ENCODE measurements around the gene RRAGB. TPM values are rescaled to one million over a fixed set of nuclear protein-coding genes. Genes with fewer than 3 reads are reported as not detected.
"Not testable (repeated sequence)": the region's sequence is repeated elsewhere in the genome, so short reads cannot be mapped to it uniquely, and the experiment has no call there.

Gene RRAGB
- total RNA-seq, 2 donors from 2014 or later = 6.1 to 8.5 TPM

DNA sequence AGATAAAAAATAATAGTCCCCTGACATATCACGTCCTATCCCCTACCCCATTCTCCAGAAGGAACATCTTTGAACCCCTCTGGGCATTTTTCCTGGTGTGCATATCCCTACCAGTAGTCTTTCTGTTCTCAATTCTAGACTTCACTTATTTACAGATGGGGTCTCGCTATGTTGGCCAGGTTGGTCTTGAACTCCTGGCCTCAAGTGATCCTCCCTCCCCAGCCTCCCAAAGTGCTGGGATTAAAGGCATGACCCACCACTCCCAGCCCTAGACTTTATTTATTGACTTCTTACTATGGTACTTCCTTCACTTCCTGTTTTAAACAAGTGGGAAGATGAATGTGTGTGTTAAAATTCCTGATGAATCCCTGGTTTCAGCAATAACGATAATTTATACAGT, 612 bp upstream of the RRAGB start:
- ATAC-seq (no peak), DNase-seq (ENCODE audit: low spot score) (no peak)
- Mint-ChIP-seq H3K4me3 (peak overlapping the region; percentile 91), H3K36me3 (peaks cover 6% of the 10 kb centered on the region), H3K27ac (peak overlapping the region; percentile 80 to 89), H3K4me1 (ENCODE audit: low read depth in 2 of 2) (peaks cover 9 to 15% of the 10 kb centered on the region in 2 donors), H3K27me3 (peaks cover 0 to 11% of the 10 kb centered on the region in 2 donors), H3K9me3 (no peaks in the 10 kb centered on the region)

DNA sequence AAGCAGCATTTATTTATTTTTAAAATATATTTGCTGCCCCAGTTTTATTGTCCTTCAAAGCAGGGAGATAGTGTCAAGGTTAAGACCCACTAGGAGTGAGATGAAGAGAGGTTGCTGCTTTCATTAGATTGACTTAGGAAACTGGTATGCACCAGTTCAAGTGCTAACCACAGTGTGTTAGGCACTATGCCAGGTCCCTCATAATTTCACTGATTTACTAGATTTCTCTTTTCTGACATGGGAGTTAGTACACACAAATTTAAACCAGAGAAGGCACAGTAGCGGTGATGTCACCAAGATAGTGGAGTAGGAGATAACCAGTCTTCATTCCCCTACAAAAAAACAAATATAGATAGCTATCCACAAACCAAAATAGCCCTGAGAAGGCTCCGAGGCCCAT, 14.3 kb downstream of the RRAGB start:
- peaks cover 0 to 7% of the 10 kb centered on the region in 2 donors for H3K4me1 Mint-ChIP-seq (ENCODE audit: low read depth in 2 of 2)
- no peaks in the 10 kb centered on the region for H3K9me3 Mint-ChIP-seq
- DNase-seq (ENCODE audit: low spot score) (no peak), ATAC-seq (no peak)
- no peak overlapping the region for H3K27ac Mint-ChIP-seq
- peaks cover 31% of the 10 kb centered on the region for H3K36me3 Mint-ChIP-seq
- H3K27me3 Mint-ChIP-seq = peaks cover 0 to 3% of the 10 kb centered on the region in 2 donors
- H3K4me3 Mint-ChIP-seq = no peak overlapping the region

DNA sequence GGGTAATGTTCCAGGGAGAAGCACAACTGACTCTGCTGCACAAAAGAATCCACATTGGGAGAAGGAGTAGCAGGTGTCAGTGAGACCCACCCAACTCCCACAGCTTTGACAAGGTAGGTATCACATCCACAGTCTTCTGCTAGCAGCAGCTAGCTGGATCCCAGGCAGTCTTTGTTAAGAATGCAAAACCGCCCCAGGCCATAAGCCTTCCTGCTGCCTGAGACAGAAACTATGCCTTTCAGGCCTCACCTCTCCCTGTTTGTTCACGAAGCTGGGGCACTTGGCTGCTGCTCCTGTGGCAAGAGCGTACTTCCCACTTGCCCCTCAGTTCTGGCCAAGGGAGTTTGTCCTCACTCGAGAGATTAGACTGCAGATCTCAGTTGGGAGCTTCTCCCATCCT, 21.4 kb downstream of the RRAGB start:
- H3K36me3 Mint-ChIP-seq = peaks cover 18% of the 10 kb centered on the region

DNA sequence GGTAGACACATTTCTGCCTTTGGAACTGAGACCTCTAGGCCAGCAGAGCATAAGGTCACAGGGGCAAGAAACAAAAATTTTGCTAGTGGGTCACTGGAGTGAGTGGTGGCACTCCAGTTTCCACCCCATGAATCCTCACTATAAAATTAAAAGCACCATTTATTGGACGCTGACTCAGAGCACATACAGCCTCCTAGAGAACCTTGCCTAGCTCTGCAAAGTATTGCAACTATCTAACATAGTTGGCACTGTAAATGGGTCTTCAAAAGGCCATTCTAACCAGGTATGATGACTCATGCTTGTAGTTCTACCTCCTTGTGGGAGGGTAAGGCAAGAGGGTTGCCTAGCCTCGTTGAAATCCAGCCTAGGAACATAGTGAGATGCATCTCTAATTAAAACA, 25.1 kb downstream of the RRAGB start:
- no peaks in the 10 kb centered on the region for H3K9me3 Mint-ChIP-seq
- H3K4me3 Mint-ChIP-seq = no peak overlapping the region
- no peaks in the 10 kb centered on the region for H3K27me3 Mint-ChIP-seq
- H3K27ac Mint-ChIP-seq = no peak overlapping the region
- DNase-seq (ENCODE audit: low spot score) (no peak), ATAC-seq (no peak)
- H3K4me1 Mint-ChIP-seq (ENCODE audit: low read depth in 2 of 2) = peaks cover 0 to 2% of the 10 kb centered on the region in 2 donors
- peaks cover 4% of the 10 kb centered on the region for H3K36me3 Mint-ChIP-seq

More for the DNA sequence above, 21.4 kb downstream of the RRAGB start:
- no peak overlapping the region for H3K27ac Mint-ChIP-seq
- no peak for ATAC-seq
- no peaks in the 10 kb centered on the region for H3K9me3 Mint-ChIP-seq
- no peaks in the 10 kb centered on the region for H3K27me3 Mint-ChIP-seq
- no peak overlapping the region for H3K4me3 Mint-ChIP-seq
- DNase-seq (ENCODE audit: low spot score) = no peak
- H3K4me1 Mint-ChIP-seq (ENCODE audit: low read depth in 2 of 2) = no peaks in the 10 kb centered on the region

DNA sequence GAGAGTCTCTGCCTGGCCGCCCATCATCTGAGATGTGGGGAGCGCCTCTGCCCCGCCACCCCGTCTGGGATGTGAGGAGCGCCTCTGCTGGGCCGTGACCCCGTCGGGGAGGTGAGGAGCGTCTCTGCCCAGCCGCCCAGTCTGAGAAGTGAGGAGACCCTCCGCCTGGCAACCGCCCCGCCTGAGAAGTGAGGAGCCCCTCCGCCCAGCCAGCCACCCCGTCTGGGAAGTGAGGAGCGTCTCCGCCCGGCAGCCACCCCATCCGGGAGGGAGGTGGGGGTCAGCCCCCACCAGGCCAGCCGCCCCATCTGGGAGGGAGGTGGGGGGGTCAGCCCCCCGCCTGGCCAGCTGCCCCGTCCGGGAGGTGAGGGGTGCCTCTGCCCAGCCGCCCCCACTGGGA, 30.9 kb downstream of the RRAGB start:
- not testable (repeated sequence) for H3K27me3 Mint-ChIP-seq; ATAC-seq; H3K27ac Mint-ChIP-seq; H3K36me3 Mint-ChIP-seq; DNase-seq (ENCODE audit: low spot score); H3K4me3 Mint-ChIP-seq; H3K9me3 Mint-ChIP-seq; H3K4me1 Mint-ChIP-seq (ENCODE audit: low read depth in 2 of 2)

DNA sequence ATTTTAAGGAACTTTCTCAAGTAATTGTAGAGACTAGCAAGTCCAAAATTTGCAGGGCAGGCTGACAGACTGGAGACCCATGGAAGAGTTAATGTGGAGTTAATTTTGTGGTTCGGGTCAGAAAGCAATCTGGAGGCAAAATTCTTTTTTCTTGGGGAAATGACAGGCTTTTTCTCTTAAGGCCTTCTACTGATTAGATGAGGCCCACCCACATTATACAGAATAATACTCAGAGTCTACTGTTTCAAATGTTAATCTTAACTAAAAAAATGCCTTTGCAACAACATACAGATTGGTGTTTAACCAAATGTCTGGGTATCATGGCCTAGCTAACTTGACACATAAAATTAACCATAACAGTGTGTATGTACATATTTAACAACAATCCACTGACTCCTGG, 32.7 kb downstream of the RRAGB start:
- H3K4me3 Mint-ChIP-seq = no peak overlapping the region
- H3K27ac Mint-ChIP-seq = no peak overlapping the region
- no peak for DNase-seq (ENCODE audit: low spot score)
- H3K27me3 Mint-ChIP-seq = no peaks in the 10 kb centered on the region
- H3K4me1 Mint-ChIP-seq (ENCODE audit: low read depth in 2 of 2) = no peaks in the 10 kb centered on the region
- ATAC-seq = no peak
- H3K36me3 Mint-ChIP-seq = no peaks in the 10 kb centered on the region
- H3K9me3 Mint-ChIP-seq = no peaks in the 10 kb centered on the region

DNA sequence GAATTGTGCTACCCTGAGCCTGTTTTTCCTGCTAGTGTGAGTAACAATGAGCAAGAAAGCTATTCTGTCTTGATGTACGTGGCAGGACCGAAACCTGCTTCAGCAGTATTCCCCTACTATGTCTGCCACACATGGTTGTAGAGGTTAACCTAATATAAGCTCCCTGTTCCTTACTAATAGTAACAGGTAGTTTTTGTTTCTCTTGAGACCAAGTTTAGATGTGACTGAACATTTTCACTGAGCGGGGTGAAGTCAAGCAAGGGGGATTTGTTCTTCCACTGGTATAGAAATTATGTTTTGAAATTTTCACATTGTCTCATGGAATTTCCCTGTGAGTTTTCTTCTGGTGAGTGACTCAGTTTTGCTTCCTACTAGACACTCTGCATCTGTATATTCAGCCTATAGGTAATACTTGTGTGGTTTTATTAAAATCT, 37.3 kb downstream of the RRAGB start:
- Mint-ChIP-seq H3K9me3 (no peaks in the 10 kb centered on the region), H3K27ac (no peak overlapping the region), H3K4me1 (ENCODE audit: low read depth in 2 of 2) (no peaks in the 10 kb centered on the region)

DNA sequence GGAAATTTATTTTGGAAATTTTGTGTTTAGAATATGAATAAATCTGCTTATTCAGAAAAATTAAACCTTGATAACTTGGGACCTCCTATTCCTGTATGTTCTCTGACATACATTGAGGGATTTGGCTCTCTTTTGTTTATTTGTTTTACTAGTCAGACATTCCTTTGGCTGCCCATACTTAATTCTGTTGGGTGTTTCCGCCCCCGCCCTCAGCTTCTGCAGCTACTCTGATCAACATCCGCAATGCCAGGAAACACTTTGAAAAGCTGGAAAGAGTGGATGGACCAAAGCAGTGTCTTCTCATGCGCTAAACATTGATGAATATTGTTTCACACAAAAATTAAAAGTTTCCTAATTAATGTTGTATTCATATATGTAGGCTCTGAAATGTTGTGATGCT, 40.5 kb downstream of the RRAGB start:
- Mint-ChIP-seq H3K4me3 (no peak overlapping the region), H3K27me3 (no peaks in the 10 kb centered on the region), H3K36me3 (peaks cover 16% of the 10 kb centered on the region), H3K27ac (no peak overlapping the region), H3K9me3 (no peaks in the 10 kb centered on the region), H3K4me1 (ENCODE audit: low read depth in 2 of 2) (no peaks in the 10 kb centered on the region)
- DNase-seq (ENCODE audit: low spot score) = no peak
- ATAC-seq = no peak

More for the DNA sequence above, 37.3 kb downstream of the RRAGB start:
- Mint-ChIP-seq H3K4me3 (no peak overlapping the region), H3K36me3 (peaks cover 12% of the 10 kb centered on the region), H3K27me3 (no peaks in the 10 kb centered on the region)
- DNase-seq (ENCODE audit: low spot score) (no peak), ATAC-seq (no peak)

DNA sequence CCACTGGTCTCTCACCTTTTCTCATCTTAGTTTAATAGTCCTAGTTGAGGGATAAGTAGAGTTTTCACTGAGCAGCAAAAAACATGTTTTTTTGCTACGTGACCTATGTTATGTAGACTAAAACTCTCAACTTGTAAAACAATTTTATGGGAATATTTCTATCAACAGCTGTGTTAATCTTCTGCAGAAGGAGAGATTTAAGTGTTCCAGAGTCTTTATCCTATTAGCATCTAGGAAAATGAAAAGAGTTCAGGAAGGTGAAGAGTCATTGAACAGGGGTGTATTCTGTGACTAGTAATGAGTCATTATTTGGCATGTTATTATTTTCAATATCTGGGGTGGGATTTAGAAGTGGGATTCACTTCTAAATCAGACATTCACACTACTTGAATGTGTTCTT, 41.9 kb downstream of the RRAGB start:
- Mint-ChIP-seq H3K27ac (no peak overlapping the region), H3K36me3 (peaks cover 16% of the 10 kb centered on the region), H3K9me3 (no peaks in the 10 kb centered on the region), H3K4me3 (no peak overlapping the region), H3K27me3 (no peaks in the 10 kb centered on the region), H3K4me1 (ENCODE audit: low read depth in 2 of 2) (no peaks in the 10 kb centered on the region)
- DNase-seq (ENCODE audit: low spot score) (no peak), ATAC-seq (no peak)

DNA sequence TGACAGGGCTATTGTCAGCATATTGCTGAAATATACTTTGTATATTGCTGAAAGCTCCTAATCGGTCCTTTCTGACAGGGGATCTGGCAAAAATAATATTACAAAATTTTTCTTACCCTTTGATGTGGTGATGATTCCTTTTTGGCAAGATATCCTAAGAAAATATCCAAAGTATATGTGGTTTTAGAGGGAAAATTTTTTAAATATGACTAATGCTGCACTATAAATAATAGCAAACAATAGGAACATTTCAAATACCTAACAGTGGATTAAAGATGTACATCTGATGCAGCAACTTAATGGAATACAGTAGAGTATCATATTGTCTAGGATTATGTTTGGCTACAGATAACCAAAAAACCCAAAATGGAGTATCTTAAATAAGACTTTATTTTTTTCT, 49.6 kb downstream of the RRAGB start:
- no peak overlapping the region for H3K27ac Mint-ChIP-seq
- H3K27me3 Mint-ChIP-seq = peaks cover 0 to 2% of the 10 kb centered on the region in 2 donors
- peaks cover 7% of the 10 kb centered on the region for H3K36me3 Mint-ChIP-seq
- H3K4me1 Mint-ChIP-seq (ENCODE audit: low read depth in 2 of 2) = peaks cover 0 to 7% of the 10 kb centered on the region in 2 donors
- H3K9me3 Mint-ChIP-seq = no peaks in the 10 kb centered on the region
- no peak overlapping the region for H3K4me3 Mint-ChIP-seq
- DNase-seq (ENCODE audit: low spot score) (no peak), ATAC-seq (no peak)

DNA sequence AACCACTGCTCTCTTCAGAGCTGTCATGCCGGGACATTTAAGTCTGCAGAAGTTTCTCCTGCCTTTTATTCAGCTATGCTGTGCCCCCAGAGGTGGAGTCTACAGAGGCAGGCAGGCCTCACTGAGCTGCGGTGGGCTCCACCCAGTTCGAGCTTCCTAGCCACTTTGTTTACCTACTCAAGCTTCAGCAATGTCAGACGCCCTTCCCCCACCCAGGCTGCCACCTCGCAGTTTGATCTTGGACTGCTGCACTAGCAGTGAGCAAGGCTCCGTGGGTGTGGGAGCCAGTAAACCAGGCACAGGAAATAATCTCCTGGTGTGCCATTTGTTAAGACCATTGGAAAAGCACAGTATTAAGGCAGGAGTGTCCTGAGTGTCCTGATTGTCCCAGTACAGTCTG, 56.9 kb downstream of the RRAGB start:
- H3K27me3 Mint-ChIP-seq; H3K4me1 Mint-ChIP-seq (ENCODE audit: low read depth in 2 of 2); H3K36me3 Mint-ChIP-seq; ATAC-seq; H3K9me3 Mint-ChIP-seq; H3K27ac Mint-ChIP-seq; DNase-seq (ENCODE audit: low spot score); H3K4me3 Mint-ChIP-seq: not testable (repeated sequence)

DNA sequence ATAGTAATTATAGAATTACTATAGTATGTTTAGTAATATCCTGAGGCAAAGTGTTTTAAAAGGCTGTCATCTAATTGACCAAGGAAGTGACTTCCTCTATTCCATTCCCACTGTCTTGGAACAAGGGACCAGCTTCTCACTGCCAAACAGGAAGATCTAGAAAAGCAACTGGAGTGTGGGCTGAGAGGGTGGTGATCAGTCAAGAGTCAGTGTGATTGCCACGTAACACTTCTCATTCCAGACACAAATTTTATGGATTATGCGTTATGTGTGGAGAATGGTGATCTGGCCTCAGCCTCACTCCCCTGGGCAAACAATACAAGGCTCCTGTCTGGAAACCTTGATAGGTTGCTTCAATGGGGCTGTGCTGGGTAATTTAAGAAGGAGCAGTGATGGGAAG, 60.0 kb downstream of the RRAGB start:
- no peaks in the 10 kb centered on the region for H3K9me3 Mint-ChIP-seq
- no peaks in the 10 kb centered on the region for H3K4me1 Mint-ChIP-seq (ENCODE audit: low read depth in 2 of 2)
- DNase-seq (ENCODE audit: low spot score) (no peak), ATAC-seq (no peak)
- no peak overlapping the region for H3K27ac Mint-ChIP-seq
- H3K27me3 Mint-ChIP-seq = peaks cover 0 to 6% of the 10 kb centered on the region in 2 donors
- H3K4me3 Mint-ChIP-seq = no peak overlapping the region
- H3K36me3 Mint-ChIP-seq = no peaks in the 10 kb centered on the region

DNA sequence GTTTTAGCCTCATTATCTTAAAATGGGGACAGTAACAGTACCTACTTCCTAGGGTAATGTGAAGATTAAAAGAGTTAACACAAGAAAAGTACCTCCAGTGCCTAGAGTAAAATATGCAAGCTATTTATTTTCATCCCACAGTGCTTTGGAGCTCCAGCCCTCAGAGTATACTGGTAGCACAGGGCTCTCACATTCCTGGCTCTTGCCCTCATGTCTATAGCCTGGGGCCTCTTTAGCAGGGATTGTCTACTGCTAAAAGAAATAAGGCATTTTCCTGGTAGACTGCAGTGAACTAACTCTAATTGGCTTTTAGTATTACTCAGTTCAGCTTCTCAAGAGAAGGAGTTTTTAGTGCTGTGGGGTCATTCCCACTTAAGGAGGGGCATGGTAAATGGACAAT, 60.8 kb downstream of the RRAGB start:
- Mint-ChIP-seq H3K27me3 (peaks cover 0 to 6% of the 10 kb centered on the region in 2 donors), H3K4me3 (no peak overlapping the region), H3K27ac (no peak overlapping the region), H3K4me1 (ENCODE audit: low read depth in 2 of 2) (no peaks in the 10 kb centered on the region), H3K36me3 (no peaks in the 10 kb centered on the region), H3K9me3 (no peaks in the 10 kb centered on the region)
- DNase-seq (ENCODE audit: low spot score) = no peak
- ATAC-seq = no peak

DNA sequence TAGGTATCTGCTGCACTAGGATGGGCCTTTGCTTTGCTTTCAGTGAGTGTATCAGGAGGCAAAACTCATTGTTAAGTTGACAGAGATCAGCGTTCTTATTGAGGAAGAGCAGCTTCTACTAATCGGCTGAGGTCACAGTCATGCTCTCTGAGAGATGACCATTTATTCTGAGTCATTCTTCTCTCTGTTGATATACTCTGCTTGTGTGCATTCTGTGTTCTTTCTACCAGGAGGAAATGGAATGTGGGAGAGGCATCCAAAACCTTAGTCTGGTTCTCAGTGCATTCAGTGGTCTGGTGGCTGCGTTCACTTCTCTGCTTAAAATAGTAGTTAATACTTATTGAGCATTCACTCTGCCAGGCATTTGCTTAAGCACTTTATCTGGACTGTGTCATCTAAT, 66.2 kb downstream of the RRAGB start:
- no peaks in the 10 kb centered on the region for H3K36me3 Mint-ChIP-seq
- peaks cover 0 to 10% of the 10 kb centered on the region in 2 donors for H3K27me3 Mint-ChIP-seq
- ATAC-seq (no peak), DNase-seq (ENCODE audit: low spot score) (no peak)
- H3K27ac Mint-ChIP-seq = no peak overlapping the region
- peaks cover 2% of the 10 kb centered on the region for H3K9me3 Mint-ChIP-seq
- no peaks in the 10 kb centered on the region for H3K4me1 Mint-ChIP-seq (ENCODE audit: low read depth in 2 of 2)
- no peak overlapping the region for H3K4me3 Mint-ChIP-seq

DNA sequence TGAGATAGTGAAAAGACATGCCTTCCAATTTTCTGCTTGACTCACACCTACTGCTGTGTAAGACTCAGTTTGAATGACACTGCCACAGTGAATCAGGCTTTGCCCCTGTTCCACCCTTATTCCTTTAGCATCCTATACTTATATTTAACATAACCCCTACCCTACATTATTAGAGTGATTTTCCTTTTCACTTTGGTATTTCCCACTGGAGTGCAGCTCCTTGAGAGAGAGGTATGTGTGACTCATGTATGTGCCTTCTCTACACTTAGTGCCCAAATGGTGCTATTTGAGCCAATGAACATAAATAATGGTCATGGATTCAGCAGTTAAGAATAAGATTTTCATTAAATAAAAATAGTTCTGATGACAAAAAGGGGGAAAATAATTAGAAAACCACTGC, 69.5 kb downstream of the RRAGB start:
- Mint-ChIP-seq H3K4me1 (ENCODE audit: low read depth in 2 of 2) (no peaks in the 10 kb centered on the region), H3K4me3 (no peak overlapping the region), H3K27me3 (peaks cover 0 to 12% of the 10 kb centered on the region in 2 donors), H3K36me3 (no peaks in the 10 kb centered on the region), H3K9me3 (peaks cover 2% of the 10 kb centered on the region), H3K27ac (no peak overlapping the region)
- no peak for ATAC-seq
- no peak for DNase-seq (ENCODE audit: low spot score)
